Measurements from ENCODE around the gene SLC22A3. TPM values are rescaled to one million over a fixed set of nuclear protein-coding genes. Genes with fewer than 3 reads are reported as not detected.

The SLC22A3 gene
- total and polyA plus RNA-seq, 2 of the 13 experiments (the other 11 are each of a cell fraction or from before 2014, with no cell fraction given): 12.0 to 31.5 TPM

DNA sequence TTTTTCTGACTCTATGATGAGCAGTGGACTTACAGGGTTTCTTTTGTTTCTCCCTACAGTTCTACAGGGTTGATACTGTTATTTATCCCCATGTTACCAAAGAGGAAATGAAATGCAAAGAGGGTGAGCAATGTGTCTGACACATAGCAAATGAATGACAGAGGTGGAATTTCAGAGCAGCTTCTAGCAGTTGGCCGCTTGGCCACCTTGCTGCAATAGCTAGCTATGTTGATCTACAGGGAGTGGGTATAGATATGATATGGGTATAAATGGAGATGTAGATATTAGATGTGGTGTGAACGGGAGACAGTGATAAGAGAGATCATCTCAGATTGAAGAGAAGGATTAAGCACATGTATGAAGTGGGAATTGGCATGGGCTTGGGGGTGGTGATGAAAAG is 10.9 kb upstream of the SLC22A3 start:
- intact Hi-C loops (cut with micrococcal nuclease; ENCODE audit: unreplicated experiment) (no loop called here), in situ Hi-C loops (cut with HindIII; ENCODE audit: extremely low pct_ligation_motif_present, low pct_unique_long_range_greater_than_20kb) (no loop called here)
- POLR2A ChIA-PET: no interaction called here
- no peak for FAIRE-seq
- WGBS (ENCODE audit: low lambda C conversion rate): 29% methylated on average over 2 of the region's 2 CpGs
- no peak for DNase-seq (ENCODE audit: low spot score)
- H3K9ac ChIP-seq (ENCODE audit: insufficient read depth, low read depth, low read length): no peak overlapping the region
- peaks cover 0 to 31% of the 10 kb centered on the region in 2 experiments; a peak in 3 of 5 replicates for H3K27me3 ChIP-seq (ENCODE audit: control insufficient read depth in 1 of 2, insufficient read depth in 2 of 2, low read length in 2 of 2)
- no peaks in the 10 kb centered on the region for H3K79me2 ChIP-seq (ENCODE audit: insufficient read depth, low read length)
- H3K4me1 ChIP-seq (ENCODE audit: insufficient read depth, low read length): no peaks in the 10 kb centered on the region
- H2AFZ ChIP-seq (ENCODE audit: low read length): no peak overlapping the region
- H3K9me3 ChIP-seq (ENCODE audit: low read length): no peaks in the 10 kb centered on the region
- CTCF ChIA-PET (ENCODE audit: low intra/inter-chr PET ratio, low total read pairs): no interaction called here
- no peaks in the 10 kb centered on the region for H3K36me3 ChIP-seq (replicated peaks in 1 of 2; ENCODE audit: control insufficient read depth in 1 of 2, insufficient read depth in 2 of 2, low read length in 2 of 2)
- ATAC-seq: no peak
- H3K4me3 ChIP-seq (replicated peaks in 1 of 3; ENCODE audit: insufficient read depth in 1 of 3, low read depth in 2 of 3, low read length in 3 of 3): no peak overlapping the region
- no TSS peak for BruUV-seq (replicated peaks)
- no peaks in the 10 kb centered on the region for H4K20me1 ChIP-seq (ENCODE audit: insufficient read depth, low read length)
- H3K4me2 ChIP-seq (ENCODE audit: low read depth, low read length): no peak overlapping the region
- TF ChIP-seq ZSCAN22 (CRISPR knock-in tag; IDR thresholded peaks at IDR 0.05) (no peak), FOSL2 (CRISPR knock-in tag; IDR thresholded peaks at IDR 0.05) (no peak), ZNF850 (CRISPR knock-in tag; conservative IDR thresholded peaks at IDR 0.05) (no peak), PRPF4 (IDR thresholded peaks at IDR 0.05; ENCODE audit: low read depth, low read length, poor library complexity, severe bottlenecking) (no peak)
- TF ChIP-seq, protein P1, sequence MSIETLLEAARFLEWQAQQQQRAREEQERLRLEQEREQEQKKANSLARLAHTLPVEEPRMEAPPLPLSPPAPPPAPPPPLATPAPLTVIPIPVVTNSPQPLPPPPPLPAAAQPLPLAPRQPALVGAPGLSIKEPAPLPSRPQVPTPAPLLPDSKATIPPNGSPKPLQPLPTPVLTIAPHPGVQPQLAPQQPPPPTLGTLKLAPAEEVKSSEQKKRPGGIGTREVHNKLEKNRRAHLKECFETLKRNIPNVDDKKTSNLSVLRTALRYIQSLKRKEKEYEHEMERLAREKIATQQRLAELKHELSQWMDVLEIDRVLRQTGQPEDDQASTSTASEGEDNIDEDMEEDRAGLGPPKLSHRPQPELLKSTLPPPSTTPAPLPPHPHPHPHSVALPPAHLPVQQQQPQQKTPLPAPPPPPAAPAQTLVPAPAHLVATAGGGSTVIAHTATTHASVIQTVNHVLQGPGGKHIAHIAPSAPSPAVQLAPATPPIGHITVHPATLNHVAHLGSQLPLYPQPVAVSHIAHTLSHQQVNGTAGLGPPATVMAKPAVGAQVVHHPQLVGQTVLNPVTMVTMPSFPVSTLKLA (IDR thresholded peaks at IDR 0.05): peak; percentile 38; the same call in 1 of the 2 replicates
- TF ChIP-seq, protein P2, sequence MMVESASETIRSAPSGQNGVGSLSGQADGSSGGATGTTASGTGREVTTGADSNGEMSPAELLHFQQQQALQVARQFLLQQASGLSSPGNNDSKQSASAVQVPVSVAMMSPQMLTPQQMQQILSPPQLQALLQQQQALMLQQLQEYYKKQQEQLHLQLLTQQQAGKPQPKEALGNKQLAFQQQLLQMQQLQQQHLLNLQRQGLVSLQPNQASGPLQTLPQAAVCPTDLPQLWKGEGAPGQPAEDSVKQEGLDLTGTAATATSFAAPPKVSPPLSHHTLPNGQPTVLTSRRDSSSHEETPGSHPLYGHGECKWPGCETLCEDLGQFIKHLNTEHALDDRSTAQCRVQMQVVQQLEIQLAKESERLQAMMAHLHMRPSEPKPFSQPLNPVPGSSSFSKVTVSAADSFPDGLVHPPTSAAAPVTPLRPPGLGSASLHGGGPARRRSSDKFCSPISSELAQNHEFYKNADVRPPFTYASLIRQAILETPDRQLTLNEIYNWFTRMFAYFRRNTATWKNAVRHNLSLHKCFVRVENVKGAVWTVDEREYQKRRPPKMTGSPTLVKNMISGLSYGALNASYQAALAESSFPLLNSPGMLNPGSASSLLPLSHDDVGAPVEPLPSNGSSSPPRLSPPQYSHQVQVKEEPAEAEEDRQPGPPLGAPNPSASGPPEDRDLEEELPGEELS (CRISPR knock-in tag; IDR thresholded peaks at IDR 0.05): no peak
- TF ChIP-seq, protein P3, sequence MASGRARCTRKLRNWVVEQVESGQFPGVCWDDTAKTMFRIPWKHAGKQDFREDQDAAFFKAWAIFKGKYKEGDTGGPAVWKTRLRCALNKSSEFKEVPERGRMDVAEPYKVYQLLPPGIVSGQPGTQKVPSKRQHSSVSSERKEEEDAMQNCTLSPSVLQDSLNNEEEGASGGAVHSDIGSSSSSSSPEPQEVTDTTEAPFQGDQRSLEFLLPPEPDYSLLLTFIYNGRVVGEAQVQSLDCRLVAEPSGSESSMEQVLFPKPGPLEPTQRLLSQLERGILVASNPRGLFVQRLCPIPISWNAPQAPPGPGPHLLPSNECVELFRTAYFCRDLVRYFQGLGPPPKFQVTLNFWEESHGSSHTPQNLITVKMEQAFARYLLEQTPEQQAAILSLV (CRISPR knock-in tag; IDR thresholded peaks at IDR 0.05; ENCODE audit: borderline replicate concordance): no peak
- H3K27ac ChIP-seq (ENCODE audit: extremely low read length, insufficient read depth, low read length): no peak overlapping the region

All from HepG2 (cell line).